ENCODE results near the gene GDF15. TPM values are rescaled to one million over a fixed set of nuclear protein-coding genes. Genes with fewer than 3 reads are reported as not detected.

The GDF15 gene
- total and polyA plus RNA-seq, 2 donors (not counting 1 experiment from before 2014, with no cell fraction given): 0.19 TPM; not detected in 1

GRCh38 chr19:18428173-18428786 lies 42.3 kb downstream of the GDF15 start:
- Mint-ChIP-seq H3K4me1 (peaks cover 22% of the 10 kb centered on the region), H3K9me3 (ENCODE audit: insufficient read depth) (no peaks in the 10 kb centered on the region), H3K27ac (peak overlapping the region; percentile 85), H3K4me3 (peak overlapping the region; percentile 72), H3K27me3 (no peaks in the 10 kb centered on the region)
- H3K9me3 ChIP-seq (ENCODE audit: control extremely low read depth in 1 of 3, control insufficient read depth in 2 of 3, insufficient read depth in 1 of 3, low read length in 2 of 3): no peaks in the 10 kb centered on the region
- H3K79me2 ChIP-seq (ENCODE audit: control insufficient read depth, insufficient read depth, low read length): peaks cover 17% of the 10 kb centered on the region
- DNase-seq: no peak
- ChIA-PET CTCF (interaction anchor here (1.0 to 1.4 kb wide), 2 partner anchors 9 to 33 kb away, joined by 3 to 5 read pairs; partner anchors contain the start of gene SSBP4), POLR2A (interaction anchor here (0.6 to 2.1 kb wide), 6 partner anchors 8 to 570 kb away, joined by 3 to 15 read pairs (median 5); partner anchors contain the start of gene SSBP4)
- H3K4me3 ChIP-seq (ENCODE audit: control extremely low read depth in 1 of 5, extremely low read depth in 1 of 5, insufficient read depth in 1 of 5, low read depth in 2 of 5, low read length in 4 of 5): peak overlapping the region in 4 of 5 experiments; percentile 54 to 61 (median 58)
- intact Hi-C loops (cut with micrococcal nuclease): no loop called here
- H3K4me1 ChIP-seq (ENCODE audit: control insufficient read depth in 2 of 2, insufficient read depth in 2 of 2, low read length in 2 of 2): peaks cover 22 to 37% of the 10 kb centered on the region in 2 donors
- peak overlapping the region; percentile 69 for H3K9ac ChIP-seq (ENCODE audit: low read length)
- H4K20me1 ChIP-seq (ENCODE audit: control insufficient read depth, insufficient read depth, low read length, poor library complexity, severe bottlenecking): peaks cover 14% of the 10 kb centered on the region
- no peaks in the 10 kb centered on the region for H3K36me3 ChIP-seq (replicated peaks in 1 of 2; ENCODE audit: control extremely low read depth in 1 of 2, control insufficient read depth in 1 of 2, extremely low read depth in 1 of 2, insufficient read depth in 2 of 2, low read length in 1 of 2)
- ATAC-seq (ENCODE audit: low read depth): no peak
- 72% methylated on average over 16 of the region's 17 CpGs for WGBS (ENCODE audit: insufficient coverage)
- peak overlapping the region; percentile 89 for H3K4me2 ChIP-seq (replicated peaks; ENCODE audit: low read depth, low read length, poor library complexity, severe bottlenecking)
- TF ChIP-seq EZH2 (IDR thresholded peaks at IDR 0.05; ENCODE audit: borderline replicate concordance, insufficient read depth, low read depth, low read length, poor library complexity, severe bottlenecking) (no peak), CTCF (IDR thresholded peaks at IDR 0.05) (no peak)
- peak overlapping the region; percentile 85 to 89 for H3K27ac ChIP-seq (ENCODE audit: low read length in 2 of 2)
- no peaks in the 10 kb centered on the region for H3K27me3 ChIP-seq (replicated peaks in 1 of 4; ENCODE audit: control extremely low read depth in 1 of 4, control insufficient read depth in 3 of 4, insufficient read depth in 4 of 4, low read length in 3 of 4)
- no peak overlapping the region for H2AFZ ChIP-seq (ENCODE audit: insufficient read depth, low read depth, low read length, poor library complexity, severe bottlenecking)
